DMS153 treated with DMSO at 0.1 percent for 48 hours (cell line): ENCODE measurements around the gene CLEC3B.

Source experiments
- DNase-seq: peaks from one replicate; lab custom pipeline; 2025; ENCODE audit not compliant: unreplicated experiment; lab: John Stamatoyannopoulos, UW

The CLEC3B gene

GRCh38 chr3:45002720-45003119 lies 23.4 kb upstream of the CLEC3B start:
- no peak for DNase-seq

- no peak for DNase-seq
These were observed 22.7 kb upstream of the CLEC3B start for GRCh38 chr3:45003406-45003805.

- DNase-seq, result no peak
These were observed 22.2 kb upstream of the CLEC3B start for GRCh38 chr3:45003859-45004258.

GRCh38 chr3:45007091-45007490 lies 19.0 kb upstream of the CLEC3B start:
- DNase-seq, result no peak

DNA sequence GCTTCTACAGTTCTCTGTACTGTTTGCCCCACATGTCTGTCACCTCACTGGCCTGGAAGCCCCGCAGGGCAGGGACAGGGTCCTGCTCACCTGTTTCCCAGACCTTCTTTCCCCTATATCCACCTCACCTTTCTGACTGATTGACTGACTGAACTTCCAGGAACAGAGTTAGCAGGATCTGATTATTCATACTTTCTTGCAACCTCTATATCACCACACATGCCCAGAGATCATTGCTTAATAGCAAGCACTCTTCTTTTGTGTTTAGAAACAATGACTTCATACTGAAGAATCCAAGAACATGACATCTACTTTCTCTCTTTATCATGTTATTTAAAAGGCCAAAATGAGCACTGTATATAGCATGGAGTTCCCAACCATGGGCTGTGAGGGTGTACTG lies 18.0 kb upstream of the CLEC3B start:
- DNase-seq, result no peak

- DNase-seq, result no peak
These were observed 16.2 kb upstream of the CLEC3B start for GRCh38 chr3:45009868-45010267.

DNA sequence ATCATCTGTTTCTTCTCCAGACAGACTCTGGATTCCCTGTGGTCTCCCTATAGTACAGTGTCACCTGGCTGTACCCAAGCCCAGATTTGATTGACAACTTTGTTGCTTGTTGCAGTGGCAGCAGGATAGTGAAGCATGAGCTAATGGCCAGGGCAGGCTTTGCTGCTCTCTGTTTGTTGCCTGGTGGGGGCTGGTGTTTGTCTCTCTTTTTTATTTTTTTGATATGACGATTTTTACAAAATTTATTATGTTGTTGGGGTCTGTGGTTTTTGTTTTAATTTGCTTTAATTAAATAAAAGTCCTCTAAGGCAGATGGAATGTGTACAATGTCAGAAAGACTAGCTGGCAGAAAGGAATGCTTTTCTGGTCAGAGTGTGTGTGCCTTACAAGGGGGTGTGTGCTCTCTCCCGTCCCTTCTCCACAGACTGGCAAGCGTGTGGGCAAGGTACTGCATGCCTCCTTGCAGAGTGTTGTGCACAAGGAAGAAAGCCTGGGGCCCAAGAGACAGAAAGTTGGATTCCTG lies 15.2 kb upstream of the CLEC3B start:
- no peak for DNase-seq

GRCh38 chr3:45011756-45012508 lies 14.2 kb upstream of the CLEC3B start:
- DNase-seq, result no peak

GRCh38 chr3:45012577-45012976 lies 13.5 kb upstream of the CLEC3B start:
- no peak for DNase-seq

GRCh38 chr3:45016916-45017315 lies 9.2 kb upstream of the CLEC3B start:
- DNase-seq, result no peak

GRCh38 chr3:45017821-45018220 lies 8.3 kb upstream of the CLEC3B start:
- no peak for DNase-seq

GRCh38 chr3:45020534-45020933 lies 5.6 kb upstream of the CLEC3B start:
- DNase-seq, result no peak

DNA sequence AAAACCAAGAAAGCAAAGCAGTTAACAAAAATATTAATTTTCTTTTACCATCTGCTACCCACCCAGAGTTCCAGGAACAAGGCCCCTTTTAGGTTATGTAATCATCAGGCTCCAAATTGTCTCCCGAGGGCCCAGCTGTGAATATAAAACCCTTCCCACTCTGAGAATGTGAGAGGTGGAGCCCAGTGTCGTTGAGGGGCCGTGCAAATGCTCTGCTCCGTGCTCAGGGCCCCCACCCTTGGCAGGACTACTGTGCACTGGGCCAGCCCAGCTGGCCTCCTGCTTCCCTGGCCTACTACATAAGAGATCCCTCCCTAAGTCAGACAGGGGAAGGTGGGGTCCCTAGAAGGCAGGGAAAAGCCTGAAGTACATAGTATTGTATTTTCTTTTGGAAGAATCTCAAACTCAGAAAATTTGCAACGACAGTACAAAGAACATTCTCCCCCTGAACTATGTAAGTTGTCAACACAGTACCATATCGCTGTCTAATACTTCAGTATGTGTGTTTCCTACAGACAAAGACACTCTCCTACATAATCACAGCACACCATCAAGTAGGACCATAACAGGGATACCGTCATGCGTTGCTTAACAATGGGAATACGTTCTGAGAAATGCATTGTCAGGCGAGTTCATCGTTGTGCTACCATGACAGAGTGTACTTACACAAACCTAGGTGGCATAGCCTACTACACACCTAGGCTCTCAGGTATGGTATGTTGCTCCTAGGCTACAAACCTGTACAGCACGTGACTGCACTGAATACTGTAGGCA lies 4.4 kb upstream of the CLEC3B start:
- DNase-seq, result no peak

DNA sequence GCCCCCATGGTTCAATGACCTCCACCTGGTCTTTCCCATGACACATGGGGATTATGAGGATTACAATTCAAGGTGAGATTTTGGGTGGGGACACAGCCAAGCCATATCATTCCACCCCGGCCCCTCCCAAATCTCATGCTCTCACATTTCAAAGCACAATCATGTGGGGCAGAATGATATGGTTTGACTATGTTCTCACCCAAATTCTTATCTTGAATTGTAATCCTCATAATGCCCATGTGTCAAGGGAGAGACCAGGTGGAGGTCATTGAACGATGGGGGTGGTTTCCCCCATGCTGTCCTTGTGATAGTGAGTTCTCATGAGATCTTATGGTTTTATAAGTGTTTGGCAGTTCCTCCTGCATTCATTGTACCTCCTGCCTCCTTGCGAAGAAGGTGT lies 2.4 kb upstream of the CLEC3B start:
- DNase-seq, result no peak

DNA sequence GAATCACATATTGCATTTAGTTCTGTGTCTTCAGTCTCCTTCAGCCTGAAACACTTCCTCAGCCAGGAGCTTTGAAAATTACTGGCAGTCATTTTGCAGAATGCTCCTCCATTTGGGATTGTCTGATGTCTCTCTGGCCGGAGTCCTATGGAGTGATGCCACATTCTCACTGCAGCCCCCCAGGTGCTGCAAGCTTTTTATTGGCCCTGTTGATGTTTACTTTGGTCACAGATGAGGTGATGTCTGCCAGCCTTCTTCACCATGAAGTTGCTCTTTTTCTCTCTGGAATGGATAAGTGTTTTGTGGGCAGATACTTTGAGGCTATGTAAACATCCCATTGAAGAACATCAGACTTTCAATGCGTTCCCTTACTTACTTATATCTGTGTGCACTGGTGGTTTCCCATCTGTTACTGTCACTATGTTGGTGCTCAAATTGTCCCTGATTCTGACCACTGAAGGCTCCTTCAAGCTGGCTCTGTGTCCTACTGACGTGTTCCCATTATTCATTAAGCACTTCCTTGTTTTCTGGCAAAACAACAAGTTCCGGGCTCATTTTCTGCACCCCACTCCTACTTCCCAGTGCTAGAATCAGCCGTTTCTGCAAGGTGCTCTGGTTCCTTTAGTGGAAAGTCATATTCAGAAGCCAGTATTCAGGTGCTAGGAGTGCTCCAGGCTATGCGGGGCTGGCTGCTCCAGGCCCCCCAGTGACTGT lies 1.4 kb upstream of the CLEC3B start:
- DNase-seq, result no peak

DNA sequence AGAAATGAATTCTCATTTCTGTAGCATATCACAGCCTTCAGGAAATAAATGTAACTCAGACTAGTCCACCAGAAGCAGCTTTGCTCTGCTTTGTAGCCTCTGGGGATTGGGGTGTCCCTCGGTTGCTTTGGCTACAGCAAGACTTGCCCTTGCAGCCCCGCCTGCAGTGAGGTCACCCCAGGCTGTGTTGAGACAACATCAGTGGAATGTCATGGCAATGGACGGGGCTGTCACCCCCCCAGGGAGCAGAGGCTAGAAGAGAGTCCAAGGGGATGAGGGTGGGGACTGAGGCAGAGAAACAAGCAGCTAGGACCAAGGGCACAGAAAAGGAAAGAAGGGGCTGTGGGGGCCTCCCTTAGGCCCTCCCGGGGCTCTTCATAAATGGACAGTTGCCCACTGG lies 854 bp downstream of the CLEC3B start:
- DNase-seq, result no peak

DNA sequence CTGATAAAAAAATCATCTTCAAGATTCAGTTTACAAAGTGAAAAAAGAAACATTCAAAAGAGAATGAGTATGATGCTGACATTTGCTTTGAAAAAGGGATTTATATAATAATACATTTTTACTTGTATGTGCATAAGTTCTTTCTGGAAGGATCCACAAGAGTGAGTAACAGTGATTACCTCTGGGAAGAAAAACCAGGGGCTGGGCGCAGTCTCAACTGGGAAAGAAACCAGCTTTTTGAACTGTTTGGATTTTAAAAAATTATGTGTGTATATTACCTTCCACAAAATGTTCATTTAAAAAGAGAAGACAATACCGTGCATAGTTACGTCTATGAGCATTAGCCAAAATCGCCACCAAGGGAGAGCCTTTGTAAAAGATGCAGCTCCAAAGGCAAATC lies 1.3 kb downstream of the CLEC3B start:
- DNase-seq, result no peak

GRCh38 chr3:45029216-45029615 lies 3.1 kb downstream of the CLEC3B start:
- no peak for DNase-seq

GRCh38 chr3:45029661-45030060 lies 3.6 kb downstream of the CLEC3B start:
- no peak for DNase-seq

DNA sequence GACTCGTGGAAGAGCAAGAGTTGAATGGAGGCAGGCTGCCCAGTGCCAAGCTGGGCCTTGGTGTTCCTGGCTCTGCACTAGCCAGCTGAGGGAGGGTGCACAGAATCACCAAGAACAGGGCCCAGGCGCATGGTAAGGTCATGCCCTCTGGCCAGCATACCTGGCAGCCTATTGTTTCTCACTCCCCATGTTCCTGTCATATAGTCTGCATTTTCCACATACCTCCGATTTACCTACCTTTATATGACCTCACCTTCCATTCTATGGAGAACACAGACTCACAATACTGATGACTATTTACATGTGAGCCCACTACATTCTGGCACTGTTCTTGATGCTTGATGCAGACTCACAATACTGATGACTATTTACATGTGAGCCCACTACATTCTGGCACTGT lies 5.4 kb downstream of the CLEC3B start:
- no peak for DNase-seq

- no peak for DNase-seq
These were observed 6.0 kb downstream of the CLEC3B start for GRCh38 chr3:45032113-45032512.

- no peak for DNase-seq
These were observed 7.7 kb downstream of the CLEC3B start for GRCh38 chr3:45033791-45034190.
